D721Med (cell line): ENCODE data around the gene ZNF277.
A peak's percentile ranks its signal among the peaks of the same experiment; 100 is the strongest.

Source experiments
- DNase-seq: peaks from one replicate; pipeline ENCODE4 v3.0.0; 2011; ENCODE audit warnings: low spot score; ENCODE audit not compliant: insufficient read length
- FAIRE-seq: peaks from 2 replicates; lab custom pipeline; 2011; peaks lifted over from hg19 to GRCh38; lab: Jason Lieb, UNC
- CTCF ChIP-seq: IDR thresholded peaks from 2 replicates; pipeline ENCODE4 v1.5.1; 2012; ENCODE audit warnings: mild to moderate bottlenecking, control low read depth; ENCODE audit not compliant: insufficient read depth; ENCODE audit errors: missing control alignments

Gene ZNF277

GRCh38 chr7:112206238-112206990, at the start of gene ZNF277, which contains the start of gene DOCK4:
TSS of gene ZNF277 (plus strand) at chr7:112206695. CDS start at chr7:112206717, 22 bp downstream.
TSS of gene DOCK4 (minus strand) at chr7:112206399. CDS start at chr7:112206138, 261 bp downstream.
- FAIRE-seq, result no peak
- DNase-seq, result peak; percentile 81

GRCh38 chr7:112157072-112157471, 49.4 kb upstream of the ZNF277 start:
- FAIRE-seq (no peak), DNase-seq (no peak)
- no peak for TF ChIP-seq CTCF

More at GRCh38 chr7:112206238-112206990, at the start of gene ZNF277, which contains the start of gene DOCK4:
- no peak for TF ChIP-seq CTCF

GRCh38 chr7:112159351-112159750, 47.1 kb upstream of the ZNF277 start:
- FAIRE-seq (no peak), DNase-seq (no peak)
- no peak for TF ChIP-seq CTCF

- DNase-seq (no peak), FAIRE-seq (no peak)
- TF ChIP-seq CTCF, result no peak
Observed at GRCh38 chr7:112160130-112160770, 46.2 kb upstream of the ZNF277 start.

- no peak for FAIRE-seq
Observed at GRCh38 chr7:112160771-112161150, 45.7 kb upstream of the ZNF277 start.

GRCh38 chr7:112161253-112162141, 45.0 kb upstream of the ZNF277 start:
- DNase-seq (no peak), FAIRE-seq (no peak)
- no peak for TF ChIP-seq CTCF

More at GRCh38 chr7:112160771-112161150, 45.7 kb upstream of the ZNF277 start:
- no peak for DNase-seq
- TF ChIP-seq CTCF, result no peak
